ENCODE results near the gene SHD. TPM values are rescaled to one million over a fixed set of nuclear protein-coding genes. Genes with fewer than 3 reads are reported as not detected.

The SHD gene
- total RNA-seq, 1 experiment from 2014 or later, result 4.4 TPM

DNA sequence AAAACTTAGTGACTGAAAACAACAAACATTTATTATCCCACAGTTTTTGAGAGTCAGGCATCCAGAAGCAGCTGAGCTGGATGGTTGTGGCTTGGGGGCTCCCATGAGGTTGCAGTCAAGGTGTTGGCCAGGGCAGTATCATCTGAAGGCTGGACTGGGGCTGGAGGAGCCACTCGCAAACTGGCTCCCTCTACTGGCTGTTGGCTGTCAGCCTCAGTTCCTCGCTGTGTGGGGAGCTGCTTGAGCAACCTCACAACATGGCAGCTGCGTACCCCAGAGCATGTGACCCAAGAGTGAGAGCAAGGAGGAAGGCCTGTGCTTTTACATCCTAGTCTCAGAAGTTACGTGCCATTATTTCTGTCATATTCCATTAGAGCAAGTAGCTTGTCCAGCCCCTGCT lies 22.5 kb upstream of the SHD start:
- H2BK120ac ChIP-seq (ENCODE audit: low read depth, low read length, poor library complexity, severe bottlenecking), result no peak overlapping the region
- H3K18ac ChIP-seq (ENCODE audit: insufficient read length, low read depth, low read length), result no peak overlapping the region
- no peak overlapping the region for H3K9ac ChIP-seq (ENCODE audit: extremely low read depth, insufficient read length, low read length)
- H3K56ac ChIP-seq (ENCODE audit: insufficient read length, low read depth, low read length), result no peak overlapping the region
- H2BK5ac ChIP-seq (ENCODE audit: insufficient read length, low read length), result no peak overlapping the region
- no peak overlapping the region for H2BK20ac ChIP-seq (ENCODE audit: low read depth, low read length, poor library complexity, severe bottlenecking)
- no peak overlapping the region for H3K14ac ChIP-seq (ENCODE audit: insufficient read depth, low read length)
- H3K4me2 ChIP-seq (ENCODE audit: insufficient read depth, insufficient read length, low read length), result no peak overlapping the region
- H2AFZ ChIP-seq (ENCODE audit: low read length), result no peak overlapping the region
- no peaks in the 10 kb centered on the region for H3K4me1 ChIP-seq (ENCODE audit: insufficient read depth, low read length)
- H3T11ph ChIP-seq (ENCODE audit: low read length), result no peak overlapping the region
- no peak overlapping the region for H2BK12ac ChIP-seq (ENCODE audit: insufficient read length, low read depth, low read length)
- no peak overlapping the region for H2AK5ac ChIP-seq (ENCODE audit: insufficient read length, low read length)
- Mint-ChIP-seq H3K4me1 (no peaks in the 10 kb centered on the region), H3K9me3 (peaks cover 21 to 31% of the 10 kb centered on the region in 2 experiments), H3K36me3 (ENCODE audit: insufficient read depth in 1 of 3, low read depth in 3 of 3) (peaks cover 55 to 80% (median 76%) of the 10 kb centered on the region in 3 experiments), H3K4me3 (no peak overlapping the region), H3K27me3 (ENCODE audit: low read depth) (no peaks in the 10 kb centered on the region), H3K27ac (no peak overlapping the region)
- no peaks in the 10 kb centered on the region for H3K27me3 ChIP-seq (ENCODE audit: insufficient read depth, low read length)
- H4K8ac ChIP-seq (replicated peaks; ENCODE audit: insufficient read length, low read depth, low read length), result no peak overlapping the region
- H4K5ac ChIP-seq (ENCODE audit: insufficient read length, low read depth, low read length), result no peak overlapping the region
- H3K4ac ChIP-seq (ENCODE audit: low read depth, low read length), result no peak overlapping the region
- WGBS (ENCODE audit: extremely low coverage, insufficient read length, low lambda C conversion rate), result no CpG with 5 or more reads among the region's 4 CpGs
- peaks cover 8% of the 10 kb centered on the region for H3K9me3 ChIP-seq (ENCODE audit: control insufficient read depth, low read depth, low read length)
- no peaks in the 10 kb centered on the region for H4K20me1 ChIP-seq (ENCODE audit: control insufficient read depth, insufficient read depth, insufficient read length)
- DNase-seq, result no peak
- no peaks in the 10 kb centered on the region for H3K79me1 ChIP-seq (ENCODE audit: insufficient read depth, low read depth, low read length, poor library complexity, severe bottlenecking)
- H3K23me2 ChIP-seq (ENCODE audit: insufficient read length, low read depth, low read length, poor library complexity, severe bottlenecking), result no peaks in the 10 kb centered on the region
- H3K79me2 ChIP-seq (ENCODE audit: insufficient read depth, low read length), result no peaks in the 10 kb centered on the region
- TF ChIP-seq, protein P1, sequence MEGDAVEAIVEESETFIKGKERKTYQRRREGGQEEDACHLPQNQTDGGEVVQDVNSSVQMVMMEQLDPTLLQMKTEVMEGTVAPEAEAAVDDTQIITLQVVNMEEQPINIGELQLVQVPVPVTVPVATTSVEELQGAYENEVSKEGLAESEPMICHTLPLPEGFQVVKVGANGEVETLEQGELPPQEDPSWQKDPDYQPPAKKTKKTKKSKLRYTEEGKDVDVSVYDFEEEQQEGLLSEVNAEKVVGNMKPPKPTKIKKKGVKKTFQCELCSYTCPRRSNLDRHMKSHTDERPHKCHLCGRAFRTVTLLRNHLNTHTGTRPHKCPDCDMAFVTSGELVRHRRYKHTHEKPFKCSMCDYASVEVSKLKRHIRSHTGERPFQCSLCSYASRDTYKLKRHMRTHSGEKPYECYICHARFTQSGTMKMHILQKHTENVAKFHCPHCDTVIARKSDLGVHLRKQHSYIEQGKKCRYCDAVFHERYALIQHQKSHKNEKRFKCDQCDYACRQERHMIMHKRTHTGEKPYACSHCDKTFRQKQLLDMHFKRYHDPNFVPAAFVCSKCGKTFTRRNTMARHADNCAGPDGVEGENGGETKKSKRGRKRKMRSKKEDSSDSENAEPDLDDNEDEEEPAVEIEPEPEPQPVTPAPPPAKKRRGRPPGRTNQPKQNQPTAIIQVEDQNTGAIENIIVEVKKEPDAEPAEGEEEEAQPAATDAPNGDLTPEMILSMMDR (conservative IDR thresholded peaks at IDR 0.05), result peak; percentile 50; the same call in 2 of the 3 replicates
- H3K27ac ChIP-seq (ENCODE audit: insufficient read length, low read depth, low read length), result no peak overlapping the region
- no peak overlapping the region for H3K23ac ChIP-seq (ENCODE audit: insufficient read length, low read depth, low read length)
- H4K91ac ChIP-seq (ENCODE audit: insufficient read length, low read depth, low read length), result no peak overlapping the region
- H2BK15ac ChIP-seq (ENCODE audit: low read depth, low read length), result no peak overlapping the region

Data from H9 (cell line).